ENCODE measurements around the gene SSC5D.
"Not testable (repeated sequence)": the region's sequence is repeated elsewhere in the genome, so short reads cannot be mapped to it uniquely, and the experiment has no call there.

The SSC5D gene

DNA sequence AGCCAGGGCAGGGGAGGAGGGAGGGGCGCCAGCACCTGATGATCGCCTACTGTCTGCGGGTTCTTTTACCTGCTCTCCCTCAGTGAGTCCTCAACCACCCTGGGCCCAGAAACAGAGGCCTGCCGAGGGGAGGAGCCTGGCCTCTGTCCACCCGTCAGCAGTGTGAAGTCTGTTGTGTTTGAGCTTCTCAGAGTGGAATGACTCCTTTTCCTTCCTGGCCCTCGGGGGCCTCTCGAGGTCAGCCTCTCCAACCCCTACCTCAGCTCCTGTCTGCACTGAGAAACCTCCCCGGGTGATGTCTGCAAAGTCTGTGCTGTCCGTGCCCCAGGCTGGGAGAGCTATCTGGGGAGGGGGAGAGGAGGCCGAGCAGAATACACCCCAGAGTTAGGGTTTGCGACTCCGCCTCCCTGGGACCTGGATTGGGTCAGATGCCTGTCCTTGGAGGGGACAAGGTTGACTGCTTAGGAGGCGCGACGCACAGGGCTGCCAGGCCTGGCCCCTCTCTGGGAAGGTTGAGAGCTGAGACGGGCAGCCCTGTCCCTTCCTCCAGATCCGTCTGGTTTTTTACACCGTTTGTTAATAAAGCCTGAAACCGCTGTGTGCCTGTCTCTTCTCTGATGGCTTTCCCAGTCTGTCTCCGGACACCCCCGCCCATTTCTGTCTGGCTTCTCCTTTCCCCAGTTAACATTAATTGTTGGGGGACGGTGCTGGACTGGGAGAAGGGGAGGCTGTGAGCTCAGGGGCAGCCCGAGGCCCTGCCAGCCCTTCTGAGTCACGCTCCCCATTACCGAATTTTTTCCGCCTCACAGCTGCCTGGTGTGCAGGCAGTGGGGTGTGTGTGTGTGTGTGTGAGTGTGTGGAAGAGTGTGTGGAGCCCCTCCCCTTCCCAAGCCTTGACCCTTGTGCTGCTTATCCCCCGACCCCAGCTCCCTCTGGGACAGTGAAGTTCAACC lies 989 bp upstream of the SSC5D start:
- DNase-seq (ENCODE audit: low read depth), result peak; percentile 25

DNA sequence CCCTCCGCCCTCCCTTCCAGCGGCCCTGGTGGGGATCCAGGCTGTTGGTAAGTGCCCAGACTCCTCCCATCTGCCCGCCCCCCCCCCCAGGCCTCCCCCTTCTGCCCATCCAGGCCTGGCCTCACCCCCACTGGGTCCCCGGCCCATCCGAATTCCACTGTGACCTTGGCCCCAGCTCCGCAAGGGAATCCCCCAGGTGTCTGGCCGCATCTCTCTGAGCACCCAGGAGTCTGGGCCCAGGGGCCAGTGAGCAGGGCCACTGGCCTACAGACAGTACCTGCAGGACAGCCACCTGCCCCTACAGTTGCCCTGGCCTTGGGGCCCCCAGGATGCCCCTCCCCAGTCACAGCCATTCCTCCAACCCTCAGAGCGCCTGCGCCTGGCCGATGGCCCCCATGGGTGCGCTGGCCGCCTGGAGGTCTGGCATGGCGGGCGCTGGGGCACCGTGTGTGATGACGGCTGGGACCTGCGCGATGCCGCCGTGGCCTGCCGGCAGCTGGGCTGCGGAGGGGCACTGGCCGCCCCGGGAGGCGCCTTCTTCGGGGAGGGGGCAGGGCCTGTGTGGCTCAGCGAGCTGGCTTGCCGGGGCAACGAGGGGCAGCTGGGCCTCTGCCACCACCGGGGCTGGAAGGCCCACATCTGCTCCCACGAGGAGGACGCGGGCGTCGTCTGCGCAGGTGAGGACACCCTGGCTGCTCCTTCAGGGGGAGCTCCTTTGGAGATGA lies 912 bp downstream of the SSC5D start:
- no peak for DNase-seq (ENCODE audit: low read depth)

DNA sequence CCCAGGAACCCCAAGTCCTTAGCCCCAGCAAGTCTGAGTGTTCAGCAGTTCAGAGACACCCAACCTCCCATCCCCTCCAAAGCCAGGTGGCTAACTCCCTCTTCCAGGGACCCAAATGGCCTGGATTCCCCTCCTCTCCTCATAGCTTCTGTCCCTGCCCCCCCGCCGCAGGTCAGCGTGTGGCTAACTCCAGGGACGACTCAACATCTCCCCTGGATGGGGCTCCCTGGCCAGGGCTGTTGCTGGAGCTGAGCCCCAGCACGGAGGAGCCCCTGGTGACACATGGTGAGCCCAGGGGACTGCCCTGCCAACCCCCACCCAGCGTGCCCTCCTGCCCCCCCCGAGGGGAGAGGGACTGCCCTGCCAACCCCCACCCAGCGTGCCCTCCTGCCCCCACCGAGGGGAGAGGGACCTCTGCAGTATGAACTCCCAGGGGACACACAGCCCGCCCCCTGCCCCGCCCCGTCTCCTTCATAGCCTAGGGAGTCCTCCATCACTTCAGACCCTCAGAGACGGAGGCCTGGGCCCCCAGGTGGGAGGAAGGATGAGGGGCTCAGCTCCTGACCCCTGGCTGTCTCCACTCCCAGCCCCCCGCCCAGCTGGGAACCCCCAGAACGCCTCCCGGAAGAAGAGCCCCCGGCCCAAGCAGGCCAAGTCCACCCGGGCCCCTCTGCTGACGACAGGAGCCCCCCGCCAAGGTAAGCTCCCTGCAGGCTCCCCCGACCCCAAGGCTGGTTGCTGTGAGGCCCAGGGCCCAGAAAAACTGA lies 1.7 kb downstream of the SSC5D start:
- no peak for DNase-seq (ENCODE audit: low read depth)

DNA sequence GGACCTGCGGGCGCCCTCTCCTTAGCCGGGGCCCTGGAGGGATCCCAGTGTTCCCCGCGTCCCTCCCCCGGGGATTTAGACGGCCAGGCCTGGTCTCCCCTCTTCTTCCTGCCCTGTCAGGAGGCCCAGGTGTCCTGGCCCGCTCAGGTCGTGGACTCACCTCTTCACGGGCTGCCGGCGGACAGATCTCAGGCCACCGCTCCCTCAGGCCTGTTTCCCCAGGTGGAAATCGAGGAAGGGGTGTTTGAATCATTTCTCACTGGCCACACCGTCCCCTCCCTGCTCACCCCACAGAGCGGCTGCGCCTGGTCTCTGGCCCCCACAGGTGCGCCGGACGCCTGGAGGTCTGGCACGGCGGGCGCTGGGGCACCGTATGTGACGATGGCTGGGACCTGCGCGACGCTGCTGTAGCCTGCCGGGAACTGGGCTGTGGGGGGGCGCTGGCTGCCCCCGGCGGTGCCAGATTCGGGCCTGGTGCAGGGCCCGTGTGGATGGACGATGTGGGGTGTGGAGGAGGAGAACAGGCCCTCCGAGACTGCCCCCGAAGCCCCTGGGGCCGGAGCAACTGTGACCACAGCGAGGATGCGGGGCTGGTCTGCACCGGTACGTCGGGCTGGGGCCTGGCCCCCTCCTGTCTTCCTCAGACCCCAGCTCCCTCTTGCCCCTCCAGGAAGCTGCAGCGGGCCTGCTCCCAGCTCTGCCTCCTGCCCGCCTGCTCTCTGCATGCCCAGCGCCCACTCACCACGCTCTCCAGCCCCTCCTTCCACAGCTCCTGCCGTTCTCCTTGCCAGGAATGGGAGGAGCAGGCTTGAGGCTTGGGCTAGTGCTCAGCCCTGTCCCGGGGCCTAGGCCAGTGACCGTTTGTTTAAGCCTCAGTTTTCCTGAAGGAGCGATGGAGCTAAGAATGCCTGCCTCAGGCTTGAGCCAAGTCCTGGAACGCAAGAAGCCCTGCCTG lies 2.5 kb downstream of the SSC5D start:
- no peak for DNase-seq (ENCODE audit: low read depth)

DNA sequence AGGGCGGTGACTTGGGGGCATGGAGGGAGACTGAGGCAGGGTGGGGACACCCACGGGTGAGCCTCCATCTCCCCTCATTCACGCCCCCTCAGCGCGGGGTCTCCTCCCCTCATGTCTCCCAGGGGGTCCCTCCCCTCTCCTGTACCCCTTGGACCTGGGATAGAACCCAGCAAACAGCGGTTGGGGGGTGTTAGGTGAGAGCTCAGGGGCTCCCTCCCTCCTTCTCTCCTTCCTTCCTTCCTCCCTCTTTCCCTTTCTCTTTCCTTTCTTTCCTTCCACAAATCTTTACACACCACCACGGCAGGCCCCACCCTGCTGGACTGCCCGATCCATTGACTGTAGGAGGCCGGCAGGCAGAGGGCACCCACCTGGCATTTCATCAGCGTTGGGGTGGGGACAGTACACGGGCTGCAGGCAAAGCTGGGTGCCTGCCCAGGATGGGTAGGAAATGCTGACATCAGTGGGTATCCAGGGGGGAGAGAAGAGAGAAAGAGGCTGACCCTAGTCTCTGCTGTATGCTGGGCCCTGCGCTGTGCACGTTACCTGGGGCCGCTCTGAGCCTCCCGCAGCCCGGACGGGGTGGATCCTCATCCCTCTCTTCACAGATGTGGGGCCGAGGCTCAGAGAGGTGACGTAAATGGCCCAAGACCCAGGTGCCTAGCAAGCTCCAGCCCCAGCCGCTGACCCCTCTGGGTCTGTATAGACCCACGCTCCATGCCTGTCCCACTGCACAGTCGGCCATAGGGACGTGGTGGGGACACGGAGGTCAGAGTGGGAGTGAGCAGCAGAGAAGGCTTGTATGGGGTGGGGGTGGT lies 3.5 kb downstream of the SSC5D start:
- DNase-seq (ENCODE audit: low read depth), result no peak

DNA sequence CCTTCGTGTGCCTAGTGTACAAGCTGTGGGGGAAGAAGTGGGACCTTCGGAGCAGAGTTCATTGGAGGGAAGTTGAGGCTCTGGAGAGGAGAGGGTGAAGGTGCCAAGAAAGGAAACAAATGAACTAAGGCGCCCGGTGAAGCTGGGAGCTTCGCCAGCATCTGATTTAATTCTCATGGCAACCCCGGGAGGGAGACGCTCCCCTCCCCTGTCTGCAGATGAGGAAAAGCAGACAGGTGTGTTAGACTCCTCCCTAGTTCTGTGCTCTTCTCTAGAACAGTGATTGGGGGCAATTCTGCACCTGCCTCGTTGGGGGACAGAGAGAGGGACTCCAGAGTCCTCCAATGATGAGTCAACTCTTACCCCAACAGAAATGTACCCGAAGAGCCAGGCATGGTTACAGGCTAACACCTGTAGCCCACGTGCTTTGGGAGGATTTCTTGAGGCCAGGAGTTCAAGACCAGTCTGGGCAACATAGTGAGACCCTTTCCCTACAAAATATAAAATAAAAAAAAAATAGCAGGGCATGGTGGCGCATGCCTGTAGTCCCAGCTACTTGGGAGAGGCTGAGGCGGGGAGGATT lies 4.2 kb downstream of the SSC5D start:
- no peak for DNase-seq (ENCODE audit: low read depth)

DNA sequence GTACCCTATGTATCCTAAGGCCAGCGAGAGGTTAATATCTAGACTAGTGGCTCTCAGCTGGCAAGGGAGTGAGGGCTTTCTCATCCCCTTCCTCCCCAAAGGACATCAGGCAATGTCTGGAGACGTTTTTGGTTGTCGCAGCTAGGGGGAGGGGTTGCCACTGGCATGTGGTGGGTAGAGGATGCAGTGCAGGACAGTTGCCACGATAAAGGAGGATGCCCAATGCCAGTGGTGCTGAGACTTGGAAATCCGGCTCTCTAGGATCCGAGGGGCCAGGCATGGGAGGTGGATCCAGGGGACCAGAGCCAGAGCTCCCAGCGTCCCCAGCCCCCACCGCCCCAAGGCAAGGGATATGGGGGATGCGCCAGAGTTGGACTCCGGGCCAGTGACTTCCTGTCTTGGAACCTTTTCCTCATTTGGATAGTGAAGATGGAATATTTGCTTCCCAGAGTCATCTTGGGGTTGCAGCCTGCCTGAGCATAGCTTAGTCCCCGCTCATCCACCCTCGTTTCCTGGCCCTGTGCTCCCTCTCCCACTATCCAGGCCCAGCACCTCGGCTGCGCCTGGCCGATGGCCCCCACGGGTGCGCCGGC lies 4.9 kb downstream of the SSC5D start:
- no peak for DNase-seq (ENCODE audit: low read depth)

DNA sequence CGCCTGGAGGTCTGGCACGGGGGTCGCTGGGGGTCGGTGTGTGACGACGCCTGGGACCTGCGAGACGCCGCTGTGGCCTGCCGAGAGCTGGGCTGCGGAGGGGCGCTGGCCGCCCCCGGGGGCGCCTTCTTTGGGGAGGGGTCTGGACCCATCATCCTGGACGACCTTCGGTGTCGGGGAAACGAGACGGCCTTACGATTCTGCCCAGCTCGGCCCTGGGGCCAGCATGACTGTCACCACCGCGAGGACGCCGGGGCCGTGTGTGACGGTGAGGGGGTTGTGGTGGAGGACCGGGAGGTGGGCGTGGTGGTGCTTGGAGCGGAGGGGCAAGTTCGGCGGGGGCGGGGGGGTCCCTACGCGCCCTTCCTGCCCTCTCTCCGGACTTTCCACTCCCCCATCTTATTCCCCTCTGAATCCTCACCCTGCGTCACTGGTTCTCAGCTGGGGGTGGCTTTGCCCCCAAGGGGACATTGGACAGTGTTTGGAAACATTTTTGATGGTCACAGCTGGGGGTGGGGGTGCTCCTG lies 5.5 kb downstream of the SSC5D start:
- DNase-seq (ENCODE audit: low read depth), result no peak

DNA sequence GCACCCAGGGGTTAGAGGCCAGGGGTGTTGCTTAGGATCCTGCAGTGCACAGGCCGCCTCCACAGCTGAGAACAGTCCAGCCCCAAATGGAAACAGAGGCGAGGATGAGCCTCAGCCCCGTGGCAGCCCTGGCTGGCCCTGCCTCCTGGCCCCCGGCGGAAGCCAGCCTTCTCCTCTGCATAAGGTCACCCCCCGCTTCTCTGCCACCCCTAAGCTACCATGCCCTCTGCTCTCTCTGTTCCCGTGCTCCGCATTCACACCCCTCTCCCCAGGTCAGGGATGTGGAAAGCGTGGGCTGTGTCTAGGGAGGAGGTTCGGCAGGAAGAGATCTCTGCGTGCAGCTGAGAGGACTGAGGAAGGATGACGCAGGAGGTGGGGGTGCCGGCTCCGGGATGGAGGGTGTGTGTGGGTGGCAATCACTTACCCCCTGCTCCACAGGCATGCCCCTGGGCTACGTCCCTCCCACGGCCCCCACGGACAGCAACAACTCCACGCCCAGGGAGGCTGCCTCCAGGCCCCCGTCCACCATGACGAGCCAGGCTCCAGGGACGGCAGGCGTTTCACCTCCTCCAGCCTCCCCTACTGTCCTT lies 6.0 kb downstream of the SSC5D start:
- no peak for DNase-seq (ENCODE audit: low read depth)

DNA sequence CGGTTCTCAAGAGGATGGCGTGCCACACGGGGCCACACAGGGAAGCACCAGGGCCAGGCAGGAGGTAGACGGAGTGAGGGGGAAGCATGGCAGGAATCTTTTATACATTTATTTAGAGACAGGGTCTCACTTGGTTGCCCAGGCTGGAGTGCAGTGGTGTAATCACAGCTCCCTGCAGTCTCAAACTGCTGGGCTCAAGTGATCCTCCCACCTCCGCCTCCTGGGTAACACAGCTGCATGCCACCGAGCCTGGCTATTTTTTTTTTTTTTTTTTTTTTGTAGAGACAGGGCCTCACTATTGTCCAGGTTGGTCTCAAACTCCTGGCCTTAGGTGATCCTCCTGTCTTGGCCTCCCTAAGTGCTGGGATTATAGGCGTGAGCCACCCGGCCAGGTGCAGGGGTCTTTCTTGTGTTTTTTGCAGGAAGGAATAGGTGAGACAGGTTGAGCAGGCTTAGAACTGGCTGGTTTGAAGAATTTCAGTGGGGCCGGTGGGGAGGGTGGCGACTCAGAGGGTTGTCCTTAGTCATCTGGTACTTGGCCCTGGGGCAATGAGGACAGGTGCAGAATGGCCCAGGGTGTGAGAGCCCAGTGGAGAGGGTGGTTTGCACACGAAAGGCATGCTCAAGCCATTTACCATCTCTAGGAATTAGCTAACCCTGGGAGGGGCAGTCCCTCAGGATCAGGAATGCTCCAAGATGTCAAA lies 7.6 kb downstream of the SSC5D start:
- no peak for DNase-seq (ENCODE audit: low read depth)

DNA sequence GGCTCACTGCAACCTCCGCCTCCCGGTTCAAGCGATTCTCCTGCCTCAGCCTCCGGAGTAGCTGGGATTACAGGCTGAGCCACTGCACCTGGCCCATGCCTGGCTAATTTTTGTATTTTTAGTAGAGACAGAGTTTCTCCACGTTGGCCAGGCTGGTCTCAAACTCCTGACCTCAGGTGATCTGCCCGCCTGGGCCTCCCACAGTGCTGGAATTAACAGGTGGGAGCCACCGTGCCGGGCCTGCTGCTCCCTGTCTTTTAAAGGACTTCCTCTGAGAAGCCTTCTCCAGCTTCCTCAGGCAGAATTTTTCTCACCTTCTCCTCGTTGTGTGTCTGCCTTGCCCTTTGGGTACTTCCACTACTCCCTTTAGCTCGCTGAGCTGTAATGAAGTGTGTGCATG lies 8.6 kb downstream of the SSC5D start:
- not testable (repeated sequence) for DNase-seq (ENCODE audit: low read depth)

DNA sequence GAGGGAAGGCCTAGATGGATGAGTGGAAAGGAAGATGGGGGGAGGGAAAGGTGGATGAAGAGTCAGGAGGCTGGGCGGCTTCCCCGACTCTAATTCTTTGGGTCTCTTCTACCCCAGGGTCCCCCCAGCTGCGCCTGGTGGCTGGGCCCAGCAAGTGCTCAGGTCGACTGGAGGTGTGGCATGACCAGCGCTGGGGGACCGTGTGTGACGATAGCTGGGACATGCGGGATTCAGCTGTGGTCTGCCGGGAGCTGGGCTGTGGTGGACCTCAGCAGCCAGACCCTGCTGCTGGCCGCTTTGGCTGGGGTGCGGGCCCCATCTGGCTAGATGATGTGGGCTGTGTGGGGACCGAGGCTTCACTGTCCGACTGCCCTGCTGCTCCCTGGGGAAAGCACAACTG lies 9.5 kb downstream of the SSC5D start:
- DNase-seq (ENCODE audit: low read depth), result no peak

DNA sequence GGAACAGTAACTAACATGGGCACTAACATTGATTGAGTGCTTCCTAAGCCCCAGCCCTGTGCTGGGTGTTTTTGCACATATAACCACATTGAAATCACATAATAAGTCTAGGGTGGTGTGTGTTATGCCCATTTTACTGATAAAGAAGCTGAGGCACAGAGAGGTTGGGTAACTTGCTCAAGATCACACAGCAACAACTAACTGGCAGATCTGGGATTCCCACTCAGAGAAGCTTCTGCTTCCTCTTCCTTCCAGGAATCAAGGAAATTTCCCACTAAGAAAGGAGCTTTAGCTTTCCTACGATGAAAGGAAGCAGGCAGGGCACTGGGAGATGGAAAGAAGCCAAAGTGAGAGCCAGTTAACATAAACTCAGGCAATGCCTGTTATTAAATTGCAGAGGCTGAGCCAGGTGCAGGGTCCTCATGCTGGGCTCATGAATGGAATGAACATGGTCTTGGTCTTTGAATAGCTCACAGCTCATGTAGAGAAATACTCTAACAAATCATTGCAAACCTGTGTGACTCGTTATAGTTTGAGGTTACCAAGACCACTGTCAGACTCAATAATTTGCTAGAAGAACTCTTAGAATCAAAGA lies 10.1 kb downstream of the SSC5D start:
- DNase-seq (ENCODE audit: low read depth), result no peak

DNA sequence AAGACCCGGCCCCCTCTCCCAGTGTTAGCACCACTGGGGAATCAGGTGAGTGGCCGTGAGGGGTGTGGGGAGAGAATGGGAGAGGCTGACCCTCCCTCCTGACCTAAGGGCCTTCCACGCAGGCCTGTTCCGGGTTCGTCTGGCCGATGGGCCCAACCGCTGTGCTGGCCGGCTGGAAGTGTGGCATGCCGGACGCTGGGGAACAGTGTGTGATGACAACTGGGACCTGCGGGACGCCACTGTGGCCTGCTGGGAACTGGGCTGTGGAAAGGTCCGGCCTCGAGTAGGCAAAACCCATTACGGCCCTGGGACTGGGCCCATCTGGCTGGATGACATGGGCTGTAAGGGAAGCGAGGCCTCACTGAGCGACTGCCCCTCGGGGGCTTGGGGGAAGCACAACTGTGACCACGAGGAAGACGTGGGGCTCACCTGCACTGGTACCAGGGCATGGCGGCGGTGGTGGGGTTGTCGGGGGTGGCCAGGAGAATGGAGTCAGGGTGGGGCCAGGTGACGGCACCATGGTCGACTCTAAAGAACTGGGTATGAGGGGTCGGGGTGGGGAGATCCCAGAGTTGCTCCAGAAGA lies 12.2 kb downstream of the SSC5D start:
- no peak for DNase-seq (ENCODE audit: low read depth)

DNA sequence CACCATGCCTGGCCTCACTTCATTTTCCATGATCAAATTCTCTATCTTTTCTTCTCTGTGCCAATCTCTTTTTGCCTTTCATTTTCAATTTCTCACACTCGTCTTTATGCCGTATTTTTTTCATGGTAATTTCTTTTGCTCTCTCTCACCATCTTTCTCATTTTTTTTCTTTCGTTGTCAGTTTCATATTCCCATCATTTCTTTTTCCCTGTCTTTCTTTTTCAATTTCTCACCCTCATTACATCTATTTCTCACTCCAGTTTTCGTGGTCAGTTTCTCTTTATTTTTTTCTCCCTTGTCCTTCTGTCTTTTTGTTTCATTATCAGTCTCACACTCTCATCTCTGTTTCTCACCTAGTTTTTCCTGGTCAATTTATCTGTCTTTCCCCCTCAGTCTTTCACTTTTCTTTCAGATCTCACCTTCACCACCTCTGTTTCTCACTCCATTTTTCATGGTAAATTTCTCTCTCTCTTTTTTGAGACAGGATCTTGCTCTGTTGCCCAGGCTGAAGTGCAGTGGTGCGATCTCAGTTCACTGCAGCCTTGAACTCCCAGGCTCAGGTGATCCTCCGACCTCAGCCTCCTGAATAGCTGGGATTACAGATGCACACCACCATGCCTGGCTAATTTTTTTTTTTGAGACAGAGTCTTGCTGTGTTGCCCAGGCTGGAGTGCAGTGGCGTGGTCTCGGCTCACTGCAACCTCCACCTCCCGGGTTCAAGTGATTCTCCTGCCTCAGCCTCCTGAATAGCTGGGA lies 14.1 kb downstream of the SSC5D start:
- DNase-seq (ENCODE audit: low read depth), result no peak

DNA sequence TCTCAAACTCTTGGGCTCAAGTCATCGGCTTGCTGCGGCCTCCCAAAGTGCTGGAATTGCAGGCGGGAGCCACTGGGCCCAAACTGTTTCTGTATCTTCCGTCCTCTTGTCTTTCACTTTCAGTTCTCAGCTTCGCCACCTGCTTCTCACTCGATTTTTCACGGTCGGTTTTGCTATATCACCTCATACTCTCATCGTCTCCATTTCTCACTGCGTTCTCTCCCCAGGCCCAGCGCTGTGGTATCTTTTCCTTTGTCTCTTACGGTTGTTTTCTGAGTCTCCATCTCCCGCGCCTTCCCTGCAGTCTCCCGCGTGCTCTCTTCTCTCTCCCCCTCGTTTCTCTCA lies 14.9 kb downstream of the SSC5D start:
- DNase-seq (ENCODE audit: low read depth), result no peak
